Caco-2 (cell line): ENCODE measurements around the gene HIVEP2. TPM values are rescaled to one million over a fixed set of nuclear protein-coding genes. Genes with fewer than 3 reads are reported as not detected.
A peak's percentile ranks its signal among the peaks of the same experiment; 100 is the strongest.

ENCODE experiments used
- BruUV-seq: library from RNA; stranded (reverse); fragments of 400-500 nt; replicated peaks from 2 replicates; lab custom pipeline; 2021; lab: Mats Ljungman, UMichigan
- CTCF ChIA-PET: fragments of 300-600 bp; sonication (Branson Sonifier 250); formaldehyde crosslinking; loops from one replicate; lab custom pipeline; 2022; ENCODE audit warnings: antibody characterized with exemption; lab: Charles Lee
- POLR2A ChIA-PET: fragments of 300-600 bp; sonication (Branson Sonifier 250); formaldehyde crosslinking; loops from one replicate; lab custom pipeline; 2022; ENCODE audit warnings: antibody characterized with exemption; lab: Charles Lee
- DNase-seq, 2 experiments: peaks; one replicate each; pipeline versions ENCODE4 v3.0.0 to v3.0.0-alpha.2; 2020 to 2022
- H3K27me3 ChIP-seq: replicated peaks from 2 replicates; pipeline ENCODE4 v1.6.0; 2011; ENCODE audit warnings: low read length; ENCODE audit not compliant: control insufficient read depth, insufficient read depth
- H3K36me3 ChIP-seq: 2 replicates; pipeline ENCODE4 v1.5.1; 2011; ENCODE audit warnings: low read length; ENCODE audit not compliant: control insufficient read depth, insufficient read depth
- H3K4me1 ChIP-seq: fragments of 250-450 bp; sonication (Bioruptor Pico); 2 replicates; pipeline ENCODE4 v1.5.1; 2020; ENCODE audit warnings: mild to moderate bottlenecking
- H3K4me3 ChIP-seq: 2 replicates; pipeline ENCODE4 v1.5.1; 2011; ENCODE audit warnings: low read depth, mild to moderate bottlenecking, control low read depth, low read length
- H3K9me3 ChIP-seq: fragments of 250-450 bp; sonication (Bioruptor Pico); 2 replicates; pipeline ENCODE4 v1.5.1; 2020; ENCODE audit warnings: mild to moderate bottlenecking, moderate library complexity
- H3K27ac Mint-ChIP-seq: one replicate; pipeline ENCODE4 v1.8.0; 2022; ENCODE audit warnings: mixed read lengths; ENCODE audit not compliant: unreplicated experiment
- H3K27me3 Mint-ChIP-seq: one replicate; pipeline ENCODE4 v1.8.0; 2022; ENCODE audit warnings: mixed read lengths; ENCODE audit not compliant: insufficient read depth, unreplicated experiment
- H3K36me3 Mint-ChIP-seq: one replicate; pipeline ENCODE4 v1.8.0; 2022; ENCODE audit warnings: mild to moderate bottlenecking, mixed read lengths; ENCODE audit not compliant: insufficient read depth, unreplicated experiment
- H3K4me1 Mint-ChIP-seq: one replicate; pipeline ENCODE4 v1.8.0; 2022; ENCODE audit warnings: low read depth, mixed read lengths; ENCODE audit not compliant: unreplicated experiment
- H3K4me3 Mint-ChIP-seq: one replicate; pipeline ENCODE4 v1.8.0; 2022; ENCODE audit warnings: mild to moderate bottlenecking, moderate library complexity, mixed read lengths; ENCODE audit not compliant: unreplicated experiment
- H3K9me3 Mint-ChIP-seq: one replicate; pipeline ENCODE4 v1.8.0; 2022; ENCODE audit warnings: mixed read lengths; ENCODE audit not compliant: unreplicated experiment
- CTCF ChIP-seq, 2 experiments: fragments of 200-600 bp in 1 of 2; IDR thresholded peaks; 1 replicate in 1 of 2; 2 replicates in 1 of 2; pipeline versions ENCODE4 v1.5.1 to v1.8.0; 2011 to 2022; ENCODE audit warnings: antibody characterized with exemption in 1 of 2, control low read depth in 1 of 2, inconsistent platforms in 1 of 2, low read depth in 1 of 2, low read length in 1 of 2, mild to moderate bottlenecking in 1 of 2, moderate library complexity in 1 of 2; ENCODE audit not compliant: insufficient read depth in 1 of 2, severe bottlenecking in 1 of 2, unreplicated experiment in 1 of 2
- intact Hi-C: fragments of 100-400 bp; cut with micrococcal nuclease; formaldehyde crosslinking; loops from one replicate; pipeline ENCODE4 v1.10.0; 2022; ENCODE audit not compliant: unreplicated experiment
- total RNA-seq: library from RNA; stranded (reverse); gene quantifications from 2 replicates; pipeline ENCODE4 v1.2.3, GENCODE V29; 2022

HIVEP2 gene
- total RNA-seq, 1 experiment from 2014 or later: 1.0 TPM

GRCh38 chr6:142845143-142845571, 99.8 kb downstream of the HIVEP2 start:
- no peak for TF ChIP-seq CTCF (IDR thresholded peaks at IDR 0.05; ENCODE audit: insufficient read depth in 1 of 2, low read depth in 1 of 2, low read length in 1 of 2, severe bottlenecking in 1 of 2, unreplicated experiment in 1 of 2)
- ChIA-PET CTCF (interaction anchor here (0.6 to 0.7 kb wide), 2 partner anchors 417 to 509 kb away, joined by 3 to 5 read pairs; no protein-coding TSS in a partner anchor), POLR2A (no interaction called here)
- H3K36me3 Mint-ChIP-seq: no peaks in the 10 kb centered on the region
- H3K4me1 ChIP-seq: peaks cover 15% of the 10 kb centered on the region
- no peaks in the 10 kb centered on the region for H3K36me3 ChIP-seq
- intact Hi-C loops: no loop called here
- H3K9me3 ChIP-seq: no peaks in the 10 kb centered on the region
- DNase-seq: no peak
- H3K27ac Mint-ChIP-seq: no peak overlapping the region
- H3K9me3 Mint-ChIP-seq: no peaks in the 10 kb centered on the region
- no peak overlapping the region for H3K4me3 ChIP-seq
- H3K4me3 Mint-ChIP-seq: peak overlapping the region; percentile 39
- no TSS peak for BruUV-seq
- H3K4me1 Mint-ChIP-seq: no peaks in the 10 kb centered on the region
- H3K27me3 ChIP-seq: no peaks in the 10 kb centered on the region
- H3K27me3 Mint-ChIP-seq: no peaks in the 10 kb centered on the region

GRCh38 chr6:142844065-142844755, 100.8 kb downstream of the HIVEP2 start:
- no peaks in the 10 kb centered on the region for H3K27me3 Mint-ChIP-seq
- Histone ChIP-seq H3K4me1 (peaks cover 19% of the 10 kb centered on the region), H3K9me3 (no peaks in the 10 kb centered on the region), H3K36me3 (no peaks in the 10 kb centered on the region), H3K4me3 (no peak overlapping the region), H3K27me3 (no peaks in the 10 kb centered on the region)
- ChIA-PET POLR2A (no interaction called here), CTCF (no interaction called here)
- H3K4me1 Mint-ChIP-seq: no peaks in the 10 kb centered on the region
- no peak for TF ChIP-seq CTCF (IDR thresholded peaks at IDR 0.05; ENCODE audit: insufficient read depth in 1 of 2, low read depth in 1 of 2, low read length in 1 of 2, severe bottlenecking in 1 of 2, unreplicated experiment in 1 of 2)
- intact Hi-C loops: no loop called here
- BruUV-seq: no TSS peak
- no peak overlapping the region for H3K4me3 Mint-ChIP-seq
- no peaks in the 10 kb centered on the region for H3K9me3 Mint-ChIP-seq
- no peak overlapping the region for H3K27ac Mint-ChIP-seq
- no peaks in the 10 kb centered on the region for H3K36me3 Mint-ChIP-seq
- DNase-seq: no peak

- no peak for DNase-seq
- Mint-ChIP-seq H3K9me3 (no peaks in the 10 kb centered on the region), H3K4me1 (no peaks in the 10 kb centered on the region), H3K27ac (no peak overlapping the region), H3K4me3 (no peak overlapping the region), H3K36me3 (no peaks in the 10 kb centered on the region), H3K27me3 (no peaks in the 10 kb centered on the region)
- no TSS peak for BruUV-seq
- Histone ChIP-seq H3K4me3 (no peak overlapping the region), H3K9me3 (no peaks in the 10 kb centered on the region), H3K27me3 (no peaks in the 10 kb centered on the region), H3K36me3 (no peaks in the 10 kb centered on the region), H3K4me1 (peaks cover 19% of the 10 kb centered on the region)
- intact Hi-C loops: no loop called here
- TF ChIP-seq CTCF (IDR thresholded peaks at IDR 0.05; ENCODE audit: insufficient read depth in 1 of 2, low read depth in 1 of 2, low read length in 1 of 2, severe bottlenecking in 1 of 2, unreplicated experiment in 1 of 2): no peak
- ChIA-PET CTCF (no interaction called here), POLR2A (no interaction called here)
Observed at GRCh38 chr6:142843361-142843760, 101.6 kb downstream of the HIVEP2 start.
